Glutamatergic neuron (in vitro differentiated cells): ENCODE results near the gene MTA1. TPM values are rescaled to one million over a fixed set of nuclear protein-coding genes. Genes with fewer than 3 reads are reported as not detected.
A peak's percentile ranks its signal among the peaks of the same experiment; 100 is the strongest.

Source experiments
- DNase-seq: peaks from one replicate; pipeline ENCODE4 v3.0.0; 2022
- H3K27ac Mint-ChIP-seq: one replicate; pipeline ENCODE4 v1.8.0; 2020; ENCODE audit warnings: mild to moderate bottlenecking, mixed read lengths, inconsistent platforms; ENCODE audit not compliant: unreplicated experiment
- H3K27me3 Mint-ChIP-seq: one replicate; pipeline ENCODE4 v1.8.0; 2020; ENCODE audit warnings: mild to moderate bottlenecking, moderate library complexity, mixed read lengths, inconsistent platforms; ENCODE audit not compliant: unreplicated experiment
- H3K36me3 Mint-ChIP-seq: one replicate; pipeline ENCODE4 v1.8.0; 2020; ENCODE audit warnings: mild to moderate bottlenecking, mixed read lengths, inconsistent platforms; ENCODE audit not compliant: unreplicated experiment
- H3K4me1 Mint-ChIP-seq: one replicate; pipeline ENCODE4 v1.8.0; 2020; ENCODE audit warnings: mild to moderate bottlenecking, low read depth, mixed read lengths, inconsistent platforms; ENCODE audit not compliant: unreplicated experiment
- H3K4me3 Mint-ChIP-seq: one replicate; pipeline ENCODE4 v1.8.0; 2020; ENCODE audit warnings: mild to moderate bottlenecking, mixed read lengths, inconsistent platforms; ENCODE audit not compliant: unreplicated experiment
- H3K9me3 Mint-ChIP-seq: one replicate; pipeline ENCODE4 v1.8.0; 2020; ENCODE audit warnings: mild to moderate bottlenecking, moderate library complexity, mixed read lengths, inconsistent platforms; ENCODE audit not compliant: unreplicated experiment
- CTCF ChIP-seq: fragments of 200-600 bp; sonication (generic); IDR thresholded peaks from one replicate; pipeline ENCODE4 v1.5.0; 2021; ENCODE audit not compliant: partially characterized antibody, unreplicated experiment
- total RNA-seq: library from RNA; stranded (reverse); fragmentation: NEBNext Ultra II Directional; extraction: Animal tissue kit (Norgen Biotek cat#: 25700); gene quantifications from one replicate; pipeline ENCODE4 v1.2.1, GENCODE V29; 2021; ENCODE audit not compliant: unreplicated experiment

Gene MTA1
- total RNA-seq, 1 donor from 2014 or later: 261 TPM

- H3K4me3 Mint-ChIP-seq: no peak overlapping the region
- H3K27me3 Mint-ChIP-seq: peaks cover 16% of the 10 kb centered on the region
- peaks cover 4% of the 10 kb centered on the region for H3K4me1 Mint-ChIP-seq
- no peak overlapping the region for H3K27ac Mint-ChIP-seq
- no peaks in the 10 kb centered on the region for H3K36me3 Mint-ChIP-seq
- peaks cover 7% of the 10 kb centered on the region for H3K9me3 Mint-ChIP-seq
- no peak for TF ChIP-seq CTCF
- DNase-seq: peak; percentile 30
These were observed 74.4 kb downstream of the MTA1 start for GRCh38 chr14:105493921-105494605.

GRCh38 chr14:105494606-105494929 is 74.9 kb downstream of the MTA1 start:
- Mint-ChIP-seq H3K27me3 (peaks cover 15% of the 10 kb centered on the region), H3K36me3 (no peaks in the 10 kb centered on the region), H3K27ac (no peak overlapping the region), H3K4me1 (peaks cover 3% of the 10 kb centered on the region), H3K4me3 (no peak overlapping the region), H3K9me3 (peaks cover 7% of the 10 kb centered on the region)
- TF ChIP-seq CTCF: no peak
- peak; percentile 10 for DNase-seq

- peak; percentile 11 for DNase-seq
- no peaks in the 10 kb centered on the region for H3K36me3 Mint-ChIP-seq
- peaks cover 3% of the 10 kb centered on the region for H3K4me1 Mint-ChIP-seq
- H3K4me3 Mint-ChIP-seq: no peak overlapping the region
- peaks cover 14% of the 10 kb centered on the region for H3K27me3 Mint-ChIP-seq
- peaks cover 7% of the 10 kb centered on the region for H3K9me3 Mint-ChIP-seq
- no peak for TF ChIP-seq CTCF
- H3K27ac Mint-ChIP-seq: no peak overlapping the region
These were observed 75.7 kb downstream of the MTA1 start for GRCh38 chr14:105495101-105495989.

GRCh38 chr14:105495990-105496830 is 76.6 kb downstream of the MTA1 start:
- H3K36me3 Mint-ChIP-seq: no peaks in the 10 kb centered on the region
- DNase-seq: peak; percentile 20
- H3K9me3 Mint-ChIP-seq: peaks cover 4% of the 10 kb centered on the region
- H3K4me1 Mint-ChIP-seq: peaks cover 3% of the 10 kb centered on the region
- H3K27ac Mint-ChIP-seq: no peak overlapping the region
- H3K4me3 Mint-ChIP-seq: no peak overlapping the region
- TF ChIP-seq CTCF: no peak
- peaks cover 10% of the 10 kb centered on the region for H3K27me3 Mint-ChIP-seq
